Measurements from ENCODE around the gene METTL17. TPM values are rescaled to one million over a fixed set of nuclear protein-coding genes. Genes with fewer than 3 reads are reported as not detected.
A peak's percentile ranks its signal among the peaks of the same experiment; 100 is the strongest.
"Not testable (repeated sequence)": the region's sequence is repeated elsewhere in the genome, so short reads cannot be mapped to it uniquely, and the experiment has no call there.

METTL17 gene
- total RNA-seq, 1 experiment from 2014 or later: 71.8 TPM

GRCh38 chr14:20997115-20997514 is 7.3 kb downstream of the METTL17 start:
- no peak for DNase-seq (ENCODE audit: low spot score)

DNA sequence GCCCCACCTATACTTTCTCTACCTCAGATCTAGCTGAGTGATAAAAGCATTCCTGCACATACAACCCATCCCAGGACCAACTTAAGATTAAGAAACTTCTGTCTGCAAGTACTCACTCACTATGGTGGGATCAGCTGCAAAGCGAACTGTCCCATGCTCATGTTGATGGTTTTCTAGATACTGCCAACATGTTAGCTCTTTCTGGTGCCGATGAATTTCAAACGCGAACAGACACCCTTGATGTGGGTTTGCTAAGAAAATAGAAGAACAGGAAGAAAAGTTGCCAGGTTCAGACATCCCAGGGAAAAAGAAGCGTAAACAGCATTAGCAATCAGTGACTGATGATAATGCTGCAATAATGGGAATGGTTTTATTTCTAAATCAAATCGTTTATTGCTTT is 7.8 kb downstream of the METTL17 start:
- DNase-seq (ENCODE audit: low spot score): no peak

- DNase-seq (ENCODE audit: low spot score): no peak
These were observed 8.4 kb downstream of the METTL17 start for GRCh38 chr14:20998139-20998538.

DNA sequence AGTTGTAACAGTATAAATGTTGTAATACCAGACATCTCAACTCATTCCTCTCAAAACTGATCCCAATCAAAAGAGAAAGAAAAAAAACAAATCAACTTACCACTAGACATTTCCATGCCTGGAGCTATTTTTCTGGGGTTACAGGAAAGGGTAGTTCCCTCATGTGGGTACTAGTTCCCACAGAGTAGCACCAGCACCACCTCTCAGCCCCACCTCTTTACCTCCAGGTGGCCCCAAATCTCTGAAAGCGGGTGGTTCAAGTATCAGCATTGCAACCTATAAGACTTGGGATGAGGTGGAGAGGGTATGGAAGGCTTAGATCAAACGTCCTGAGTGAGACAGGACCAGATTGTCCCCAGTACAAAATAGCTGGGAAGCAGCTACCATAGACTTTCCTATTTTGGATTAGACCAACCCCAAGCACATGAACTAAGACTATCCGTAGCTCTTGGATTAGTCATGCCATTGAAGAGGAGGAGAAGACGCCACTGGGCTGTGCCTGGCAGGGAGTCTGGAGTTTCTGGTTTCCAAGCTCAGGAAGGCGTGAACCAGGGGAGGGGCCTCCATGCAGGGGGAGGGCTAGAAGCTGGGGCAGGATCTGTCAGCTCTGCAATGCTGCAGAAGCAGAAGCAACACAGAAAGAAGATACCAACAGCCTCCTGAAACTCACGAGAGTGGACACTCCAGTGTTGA is 9.0 kb downstream of the METTL17 start, which contains the start of gene SLC39A2:
SLC39A2 (plus strand) TSS at position 620 of the 693 bp plus-strand sequence. CDS start 154 bp downstream, outside the sequence.
- DNase-seq (ENCODE audit: low spot score): peak; percentile 28

- no peak for DNase-seq (ENCODE audit: low spot score)
These were observed 9.8 kb downstream of the METTL17 start for GRCh38 chr14:20999591-20999990.

GRCh38 chr14:21001218-21001617 is 11.4 kb downstream of the METTL17 start:
- no peak for DNase-seq (ENCODE audit: low spot score)

GRCh38 chr14:21003788-21004346 is 14.1 kb downstream of the METTL17 start:
- DNase-seq (ENCODE audit: low spot score): no peak

- not testable (repeated sequence) for DNase-seq (ENCODE audit: low spot score)
These were observed 19.9 kb downstream of the METTL17 start for GRCh38 chr14:21009721-21010120.

DNA sequence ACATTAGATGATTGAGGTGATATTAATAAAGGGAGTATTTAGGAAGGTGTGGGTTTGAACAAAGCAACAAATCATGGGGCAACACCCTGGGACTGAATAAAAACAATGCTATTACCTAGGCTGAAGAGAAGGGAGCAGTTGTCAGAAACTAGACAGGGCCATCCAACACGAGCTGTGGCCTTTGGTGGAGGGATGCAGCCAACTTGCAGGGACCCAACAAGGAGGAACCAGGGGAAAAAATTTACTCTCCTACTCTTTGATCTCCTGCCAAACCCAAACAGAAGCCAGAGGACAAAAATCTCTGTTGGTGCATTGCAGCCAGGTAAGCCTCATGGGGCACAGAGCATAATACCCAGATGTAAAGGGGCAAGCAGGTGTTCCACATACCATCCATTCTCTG is 21.4 kb downstream of the METTL17 start:
- DNase-seq (ENCODE audit: low spot score): no peak

- DNase-seq (ENCODE audit: low spot score): peak; percentile 65
These were observed 25.0 kb downstream of the METTL17 start for GRCh38 chr14:21014761-21015190.

DNA sequence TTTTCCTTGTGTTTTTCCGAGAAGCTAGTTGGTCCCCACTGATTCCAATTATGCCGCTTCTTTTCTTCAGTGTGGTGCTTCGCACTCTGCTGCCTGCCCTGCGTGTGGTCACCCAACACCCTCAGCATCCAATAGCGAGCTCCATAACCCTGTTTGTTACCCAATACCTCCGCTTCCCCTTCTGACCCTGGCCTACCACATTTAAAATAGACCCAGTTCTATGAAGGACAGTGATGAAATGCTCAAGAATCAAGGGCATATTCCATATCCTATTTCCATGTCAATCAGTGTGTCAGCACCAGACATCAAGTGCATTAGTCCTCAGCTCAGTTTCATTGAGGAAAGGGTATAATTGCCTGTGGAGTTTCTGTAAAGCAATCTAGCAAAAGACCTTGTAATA is 25.5 kb downstream of the METTL17 start:
- no peak for DNase-seq (ENCODE audit: low spot score)

DNA sequence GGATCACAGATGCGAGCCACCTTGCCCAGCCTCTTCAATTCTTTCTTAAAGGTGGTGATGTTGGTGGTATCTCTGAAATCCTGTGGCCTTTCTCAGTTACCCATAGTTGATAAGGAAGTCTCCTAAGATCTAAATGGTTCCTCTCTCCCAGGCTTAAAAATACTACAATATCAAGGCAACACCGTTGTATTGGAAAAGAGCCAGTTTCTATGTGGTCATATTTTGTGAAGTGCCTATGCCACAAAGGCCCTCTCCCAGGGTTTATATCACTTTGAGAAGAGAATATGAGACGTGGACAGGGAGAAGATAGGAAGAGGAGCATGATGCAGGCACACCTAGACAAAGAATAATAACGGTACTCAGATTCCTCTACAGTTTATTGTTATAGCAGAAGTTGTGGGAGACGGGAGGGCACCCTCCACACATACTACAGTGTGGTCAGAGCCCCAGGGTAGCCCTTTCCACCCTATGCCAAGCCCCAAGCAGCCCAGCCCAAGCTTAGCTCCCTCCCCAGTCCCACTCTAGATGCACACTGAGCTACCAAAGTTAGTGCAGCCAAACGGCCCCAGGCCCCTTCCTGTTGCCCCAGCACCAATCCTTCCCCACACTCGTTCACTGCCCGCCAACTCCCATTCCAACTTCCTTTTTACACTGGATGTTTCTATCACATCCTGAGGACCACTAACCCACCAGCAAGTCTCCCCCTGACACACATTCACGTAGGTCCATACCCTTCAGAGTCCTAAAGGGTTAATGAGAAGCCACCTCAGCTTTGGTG is 26.8 kb downstream of the METTL17 start:
- no peak for DNase-seq (ENCODE audit: low spot score)

GRCh38 chr14:21017528-21018245 is 27.9 kb downstream of the METTL17 start:
- no peak for DNase-seq (ENCODE audit: low spot score)

GRCh38 chr14:21018286-21018685 is 28.5 kb downstream of the METTL17 start:
- DNase-seq (ENCODE audit: low spot score): no peak

DNA sequence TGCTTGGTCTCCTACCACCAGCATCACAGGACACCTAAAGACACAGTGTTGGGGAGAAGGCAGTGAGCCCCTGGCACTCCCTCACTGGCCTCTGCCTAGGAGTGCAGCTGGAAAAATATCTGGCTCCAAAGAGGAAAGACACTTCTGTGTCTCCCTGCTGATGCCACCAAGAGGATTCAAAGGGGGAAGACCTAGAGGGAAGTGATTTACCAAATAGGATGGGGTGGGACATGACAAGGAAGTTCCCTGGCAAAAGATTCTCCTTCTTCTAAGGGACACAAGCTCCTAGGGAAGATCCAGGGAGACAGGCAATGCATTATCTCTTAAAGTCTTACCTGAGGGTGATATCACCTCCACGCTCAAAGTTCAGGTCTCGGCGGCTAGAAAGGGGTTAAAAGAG is 29.0 kb downstream of the METTL17 start:
- DNase-seq (ENCODE audit: low spot score): no peak

DNA sequence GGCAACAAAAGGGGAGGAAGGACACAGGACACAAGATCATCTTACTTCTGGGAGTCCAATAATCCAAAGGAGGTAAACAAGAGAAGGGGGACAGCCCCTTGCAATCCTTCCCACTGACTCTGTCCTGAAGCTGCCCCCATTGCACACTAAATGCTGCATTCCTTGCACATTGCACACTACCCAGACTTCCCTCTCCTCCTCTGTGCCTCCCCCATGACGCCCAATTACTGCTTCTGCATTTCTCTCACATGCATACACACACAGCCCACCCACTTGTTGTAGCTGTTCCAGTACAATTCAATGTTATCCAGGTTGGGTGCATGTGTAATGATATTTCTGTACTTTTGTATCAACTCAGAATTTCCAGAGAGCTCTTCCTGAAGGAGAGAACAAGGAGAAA is 29.6 kb downstream of the METTL17 start:
- DNase-seq (ENCODE audit: low spot score): no peak

- no peak for DNase-seq (ENCODE audit: low spot score)
These were observed 31.3 kb downstream of the METTL17 start for GRCh38 chr14:21020977-21021545.

- no peak for DNase-seq (ENCODE audit: low spot score)
These were observed 32.9 kb downstream of the METTL17 start for GRCh38 chr14:21022686-21023085.

DNA sequence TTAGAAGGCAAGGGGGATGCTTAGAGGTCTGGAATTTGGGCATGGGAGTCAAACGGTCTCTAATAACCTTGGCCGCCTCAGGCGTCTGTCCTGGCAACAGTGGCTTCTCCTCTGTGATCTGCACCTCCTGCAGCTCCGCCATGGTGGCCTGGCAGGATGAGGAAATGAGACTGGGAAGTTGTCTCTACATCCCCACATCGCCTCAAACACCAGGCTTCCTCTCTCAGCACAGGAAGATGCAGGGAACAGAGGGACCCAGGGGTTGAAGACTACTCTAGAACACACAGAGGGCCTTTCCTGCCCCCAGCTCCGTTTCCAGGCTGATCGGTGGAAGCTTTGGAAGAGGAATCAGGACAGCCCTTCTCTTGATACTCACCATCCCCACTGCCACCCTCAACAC is 33.4 kb downstream of the METTL17 start:
- no peak for DNase-seq (ENCODE audit: low spot score)

DNA sequence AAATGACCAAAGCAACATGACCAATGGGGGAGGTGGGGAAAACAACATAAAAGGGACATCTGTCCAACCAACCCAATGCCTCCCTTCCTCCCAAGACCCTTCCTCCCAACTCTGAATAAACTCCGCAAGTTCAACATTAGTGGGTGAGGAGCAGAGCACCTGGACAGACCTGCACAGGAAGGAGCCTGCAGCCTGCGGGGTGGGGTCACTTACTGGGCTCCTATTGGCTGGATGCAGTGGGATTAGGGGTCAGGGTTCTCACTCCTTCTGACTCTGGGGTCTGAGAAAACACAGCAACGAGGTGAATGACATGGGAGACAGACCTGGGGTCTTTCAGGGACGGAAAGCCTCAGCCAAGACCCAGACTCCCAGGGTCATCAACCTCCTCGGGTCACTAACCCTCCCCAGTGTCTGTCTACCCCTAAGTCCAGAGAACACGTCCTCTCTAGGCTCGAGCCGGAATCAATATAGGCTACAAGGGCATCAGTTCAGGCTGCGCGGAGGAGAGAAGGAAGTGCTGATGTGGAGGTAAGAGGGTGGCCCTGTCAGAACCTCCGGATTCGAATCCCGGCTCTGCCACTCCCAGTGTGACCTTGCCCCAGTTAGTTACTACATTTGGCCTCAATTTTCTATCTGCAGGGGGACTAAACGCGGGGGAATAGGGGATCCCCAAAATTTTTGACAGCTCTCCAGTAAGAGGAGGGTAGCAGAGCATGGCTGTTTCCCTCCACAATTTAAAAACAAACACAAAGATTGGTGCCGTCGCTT is 34.2 kb downstream of the METTL17 start:
- DNase-seq (ENCODE audit: low spot score): no peak
